ENCODE measurements around the gene GHDC.

DNA sequence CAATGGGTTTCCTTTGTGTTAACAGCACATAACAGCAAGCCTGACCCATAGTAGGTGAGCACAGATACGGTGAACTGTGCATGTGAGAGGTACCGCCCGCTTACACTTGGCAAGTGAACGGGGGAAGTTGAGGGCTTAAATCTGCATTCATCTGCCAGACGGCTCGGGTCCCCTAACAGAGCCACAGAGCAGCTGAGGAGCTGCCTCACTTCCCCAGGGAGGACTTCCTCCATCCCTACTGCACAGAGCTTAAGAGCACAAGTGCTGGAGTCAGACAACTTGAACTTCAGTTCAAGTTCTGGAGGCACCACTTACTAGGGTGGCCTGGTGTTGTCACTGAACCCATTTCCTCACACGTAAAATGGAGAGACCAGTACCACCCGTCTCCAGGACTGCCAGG is 52.9 kb downstream of the GHDC start:
- TF ChIP-seq, protein P1, sequence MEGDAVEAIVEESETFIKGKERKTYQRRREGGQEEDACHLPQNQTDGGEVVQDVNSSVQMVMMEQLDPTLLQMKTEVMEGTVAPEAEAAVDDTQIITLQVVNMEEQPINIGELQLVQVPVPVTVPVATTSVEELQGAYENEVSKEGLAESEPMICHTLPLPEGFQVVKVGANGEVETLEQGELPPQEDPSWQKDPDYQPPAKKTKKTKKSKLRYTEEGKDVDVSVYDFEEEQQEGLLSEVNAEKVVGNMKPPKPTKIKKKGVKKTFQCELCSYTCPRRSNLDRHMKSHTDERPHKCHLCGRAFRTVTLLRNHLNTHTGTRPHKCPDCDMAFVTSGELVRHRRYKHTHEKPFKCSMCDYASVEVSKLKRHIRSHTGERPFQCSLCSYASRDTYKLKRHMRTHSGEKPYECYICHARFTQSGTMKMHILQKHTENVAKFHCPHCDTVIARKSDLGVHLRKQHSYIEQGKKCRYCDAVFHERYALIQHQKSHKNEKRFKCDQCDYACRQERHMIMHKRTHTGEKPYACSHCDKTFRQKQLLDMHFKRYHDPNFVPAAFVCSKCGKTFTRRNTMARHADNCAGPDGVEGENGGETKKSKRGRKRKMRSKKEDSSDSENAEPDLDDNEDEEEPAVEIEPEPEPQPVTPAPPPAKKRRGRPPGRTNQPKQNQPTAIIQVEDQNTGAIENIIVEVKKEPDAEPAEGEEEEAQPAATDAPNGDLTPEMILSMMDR (IDR thresholded peaks at IDR 0.05): no peak
- TF ChIP-seq EP300 (IDR thresholded peaks at IDR 0.05): no peak

All from upper lobe of left lung (tissue), 4 donors.